Neuronal stem cell (in vitro differentiated cells): ENCODE results near the gene TUBGCP3. TPM values are rescaled to one million over a fixed set of nuclear protein-coding genes. Genes with fewer than 3 reads are reported as not detected.

Source experiments
- DNase-seq: peaks from one replicate; pipeline ENCODE4 v3.0.0-alpha.2; 2013; ENCODE audit warnings: low spot score
- H2AFZ ChIP-seq: one replicate; pipeline ENCODE4 v1.6.1; 2013; ENCODE audit warnings: mild to moderate bottlenecking, low read length, inconsistent platforms
- H2AK5ac ChIP-seq: 2 replicates; pipeline ENCODE4 v1.6.1; 2013; ENCODE audit warnings: low read depth, mild to moderate bottlenecking, inconsistent platforms, low read length, moderate library complexity, mixed read lengths
- H2BK120ac ChIP-seq: 2 replicates; pipeline ENCODE4 v1.6.1; 2013; ENCODE audit warnings: low read depth, mild to moderate bottlenecking, inconsistent platforms, low read length, moderate library complexity, mixed read lengths
- H2BK12ac ChIP-seq: one replicate; pipeline ENCODE4 v1.6.1; 2013; ENCODE audit warnings: low read length, inconsistent platforms
- H2BK15ac ChIP-seq: 2 replicates; pipeline ENCODE4 v1.6.1; 2013; ENCODE audit warnings: mild to moderate bottlenecking, low read length, inconsistent platforms, mixed read lengths
- H2BK5ac ChIP-seq: one replicate; pipeline ENCODE4 v1.6.1; 2013; ENCODE audit warnings: inconsistent platforms, mild to moderate bottlenecking, low read length, moderate library complexity
- H3K14ac ChIP-seq: one replicate; pipeline ENCODE4 v1.6.1; 2013; ENCODE audit warnings: low read length, inconsistent platforms
- H3K18ac ChIP-seq: 2 replicates; pipeline ENCODE4 v1.6.1; 2013; ENCODE audit warnings: low read length, inconsistent platforms
- H3K23ac ChIP-seq: 2 replicates; pipeline ENCODE4 v1.6.1; 2013; ENCODE audit warnings: low read depth, mild to moderate bottlenecking, mixed read lengths, low read length, inconsistent platforms; ENCODE audit not compliant: poor library complexity
- H3K27ac ChIP-seq: replicated peaks from 3 replicates; pipeline ENCODE4 v1.5.1; 2013; ENCODE audit warnings: low read length, inconsistent platforms
- H3K27me3 ChIP-seq, 3 experiments: 2 replicates each; pipeline ENCODE4 v1.6.1; 2013; ENCODE audit warnings: low read length in 3 of 3, mild to moderate bottlenecking in 2 of 3, inconsistent platforms in 1 of 3, low read depth in 1 of 3, mixed read lengths in 1 of 3, moderate library complexity in 1 of 3; ENCODE audit not compliant: control insufficient read depth in 3 of 3, insufficient read depth in 3 of 3
- H3K36me3 ChIP-seq, 2 donors: replicated peaks in 1 of 2; 2 replicates each; pipeline ENCODE4 v1.6.1; 2013; ENCODE audit warnings: low read length in 2 of 2; ENCODE audit not compliant: control insufficient read depth in 2 of 2, insufficient read depth in 2 of 2
- H3K4ac ChIP-seq: 2 replicates; pipeline ENCODE4 v1.6.1; 2013; ENCODE audit warnings: inconsistent platforms, mild to moderate bottlenecking, low read length, moderate library complexity
- H3K4me1 ChIP-seq, 2 donors: 1 replicate in 1 of 2; 2 replicates in 1 of 2; pipeline ENCODE4 v1.6.1; 2013; ENCODE audit warnings: low read length in 2 of 2, low read depth in 1 of 2; ENCODE audit not compliant: control insufficient read depth in 2 of 2, insufficient read depth in 1 of 2
- H3K4me2 ChIP-seq: one replicate; pipeline ENCODE4 v1.6.1; 2013; ENCODE audit warnings: mild to moderate bottlenecking, low read length, inconsistent platforms; ENCODE audit not compliant: insufficient read depth, poor library complexity, severe bottlenecking
- H3K4me3 ChIP-seq, 2 donors: 2 replicates each; pipeline ENCODE4 v1.5.1; 2013; ENCODE audit warnings: low read length in 2 of 2, mild to moderate bottlenecking in 2 of 2, inconsistent platforms in 1 of 2, moderate library complexity in 1 of 2
- H3K79me1 ChIP-seq: one replicate; pipeline ENCODE4 v1.6.1; 2013; ENCODE audit warnings: low read depth, mild to moderate bottlenecking, inconsistent platforms, low read length, moderate library complexity
- H3K9ac ChIP-seq: one replicate; pipeline ENCODE4 v1.6.1; 2013; ENCODE audit warnings: mild to moderate bottlenecking, low read depth, low read length, inconsistent platforms; ENCODE audit not compliant: poor library complexity
- H3K9me3 ChIP-seq, 2 donors: replicated peaks in 1 of 2; 2 replicates each; pipeline versions ENCODE3 to v1.6.1; 2013; ENCODE audit warnings: low read length in 2 of 2, mild to moderate bottlenecking in 2 of 2, inconsistent platforms in 1 of 2, low read depth in 1 of 2, mixed read lengths in 1 of 2, moderate library complexity in 1 of 2; ENCODE audit not compliant: control insufficient read depth in 2 of 2, insufficient read depth in 1 of 2
- H4K8ac ChIP-seq: one replicate; pipeline ENCODE4 v1.6.1; 2013; ENCODE audit warnings: low read depth, mild to moderate bottlenecking, inconsistent platforms, low read length, moderate library complexity
- H4K91ac ChIP-seq: one replicate; pipeline ENCODE4 v1.6.1; 2013; ENCODE audit warnings: low read length, low read depth, mild to moderate bottlenecking, inconsistent platforms; ENCODE audit not compliant: poor library complexity
- WGBS, 2 donors: extraction: QIAGEN DNeasy Blood & Tissue Kit; methylation state at CpG; one replicate each; pipeline ENCODE4 v1.1.7; 2013; ENCODE audit warnings: missing lambda C conversion rate in 2 of 2, mixed read lengths in 1 of 2; ENCODE audit not compliant: insufficient read length in 2 of 2, insufficient replicate concordance in 1 of 2; ENCODE audit errors: extremely low coverage in 2 of 2; 5-methylcytosine and 5-hydroxymethylcytosine counted together
- polyA plus RNA-seq, 2 experiments: library from polyadenylated mRNA; stranded (reverse); fragments of 200-250 nt; gene quantifications; one replicate each; pipeline ENCODE4 v1.2.3, GENCODE V29; 2013

TUBGCP3 gene, protein sequence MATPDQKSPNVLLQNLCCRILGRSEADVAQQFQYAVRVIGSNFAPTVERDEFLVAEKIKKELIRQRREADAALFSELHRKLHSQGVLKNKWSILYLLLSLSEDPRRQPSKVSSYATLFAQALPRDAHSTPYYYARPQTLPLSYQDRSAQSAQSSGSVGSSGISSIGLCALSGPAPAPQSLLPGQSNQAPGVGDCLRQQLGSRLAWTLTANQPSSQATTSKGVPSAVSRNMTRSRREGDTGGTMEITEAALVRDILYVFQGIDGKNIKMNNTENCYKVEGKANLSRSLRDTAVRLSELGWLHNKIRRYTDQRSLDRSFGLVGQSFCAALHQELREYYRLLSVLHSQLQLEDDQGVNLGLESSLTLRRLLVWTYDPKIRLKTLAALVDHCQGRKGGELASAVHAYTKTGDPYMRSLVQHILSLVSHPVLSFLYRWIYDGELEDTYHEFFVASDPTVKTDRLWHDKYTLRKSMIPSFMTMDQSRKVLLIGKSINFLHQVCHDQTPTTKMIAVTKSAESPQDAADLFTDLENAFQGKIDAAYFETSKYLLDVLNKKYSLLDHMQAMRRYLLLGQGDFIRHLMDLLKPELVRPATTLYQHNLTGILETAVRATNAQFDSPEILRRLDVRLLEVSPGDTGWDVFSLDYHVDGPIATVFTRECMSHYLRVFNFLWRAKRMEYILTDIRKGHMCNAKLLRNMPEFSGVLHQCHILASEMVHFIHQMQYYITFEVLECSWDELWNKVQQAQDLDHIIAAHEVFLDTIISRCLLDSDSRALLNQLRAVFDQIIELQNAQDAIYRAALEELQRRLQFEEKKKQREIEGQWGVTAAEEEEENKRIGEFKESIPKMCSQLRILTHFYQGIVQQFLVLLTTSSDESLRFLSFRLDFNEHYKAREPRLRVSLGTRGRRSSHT
- polyA plus RNA-seq (2013, experiment 1 of 2): 25.6 TPM
- polyA plus RNA-seq (2013, experiment 2 of 2): 26.2 TPM

DNA sequence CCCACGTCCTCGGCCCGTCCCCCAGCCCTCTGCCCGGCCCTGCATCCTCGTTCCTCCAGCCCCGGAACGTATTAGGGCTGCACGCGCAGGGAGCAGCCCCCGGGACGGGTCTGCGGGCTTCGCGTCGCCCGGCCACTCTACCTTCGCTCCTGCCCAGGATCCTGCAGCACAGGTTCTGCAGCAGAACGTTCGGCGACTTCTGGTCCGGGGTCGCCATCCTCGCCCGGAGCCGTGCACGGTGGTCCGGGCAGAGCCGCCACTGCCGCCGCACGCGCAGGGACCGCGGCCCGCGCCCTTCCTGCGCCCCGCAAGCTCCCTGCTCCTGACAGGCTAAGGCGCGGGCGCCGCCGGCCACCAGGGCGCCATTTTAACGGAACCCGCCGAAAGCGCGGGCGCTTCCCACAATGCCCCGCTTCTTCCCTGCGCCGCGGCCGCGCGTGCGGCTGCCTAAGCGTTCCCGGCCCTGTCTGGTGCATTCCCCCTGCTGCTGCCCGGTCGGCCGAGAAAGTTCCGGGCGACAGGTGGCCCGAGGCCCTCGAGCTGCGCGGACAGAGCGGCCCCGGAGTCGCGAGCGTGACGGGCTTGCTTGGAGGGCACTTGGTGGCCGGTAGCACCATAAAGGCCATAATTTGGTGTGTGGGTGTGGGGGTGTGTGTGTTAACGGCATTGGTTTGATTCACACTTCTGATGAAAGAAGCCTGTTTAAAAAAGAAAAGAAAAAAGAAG is at the start of gene TUBGCP3:
Gene TUBGCP3, minus strand, starts transcription at position 390 of the 726 bp plus-strand sequence. Its CDS starts 173 bp downstream, at position 217.
- Histone ChIP-seq H2BK12ac (peak within 1 kb of the TSS; percentile 68), H3K9me3 (peaks cover 0 to 16% of the 10 kb centered on the region in 2 donors), H3K4ac (peak within 1 kb of the TSS; percentile 95), H4K8ac (peak within 1 kb of the TSS; percentile 97), H3K27ac (peak within 1 kb of the TSS; percentile 95), H3K4me2 (peak within 1 kb of the TSS; percentile 90), H2AFZ (peak within 1 kb of the TSS; percentile 97), H3K4me1 (peaks cover 7% of the 10 kb centered on the region in 2 donors), H3K9ac (peak within 1 kb of the TSS; percentile 99), H4K91ac (peak within 1 kb of the TSS; percentile 75), H3K27me3 (no peaks in the 10 kb centered on the region), H2BK15ac (peak within 1 kb of the TSS; percentile 77), H3K4me3 (peak within 1 kb of the TSS; percentile 94 to 96), H3K79me1 (peaks cover 6% of the 10 kb centered on the region), H2BK5ac (peak within 1 kb of the TSS; percentile 95), H3K18ac (peak within 1 kb of the TSS; percentile 100), H3K36me3 (peaks cover 3 to 8% of the 10 kb centered on the region in 2 donors), H2BK120ac (peak within 1 kb of the TSS; percentile 90), H2AK5ac (peak within 1 kb of the TSS; percentile 91), H3K14ac (peak within 1 kb of the TSS; percentile 98), H3K23ac (peak within 1 kb of the TSS; percentile 97)
- peak; percentile 77 for DNase-seq
- WGBS, 2 donors: no CpG with 5 or more reads among the region's 77 CpGs

DNA sequence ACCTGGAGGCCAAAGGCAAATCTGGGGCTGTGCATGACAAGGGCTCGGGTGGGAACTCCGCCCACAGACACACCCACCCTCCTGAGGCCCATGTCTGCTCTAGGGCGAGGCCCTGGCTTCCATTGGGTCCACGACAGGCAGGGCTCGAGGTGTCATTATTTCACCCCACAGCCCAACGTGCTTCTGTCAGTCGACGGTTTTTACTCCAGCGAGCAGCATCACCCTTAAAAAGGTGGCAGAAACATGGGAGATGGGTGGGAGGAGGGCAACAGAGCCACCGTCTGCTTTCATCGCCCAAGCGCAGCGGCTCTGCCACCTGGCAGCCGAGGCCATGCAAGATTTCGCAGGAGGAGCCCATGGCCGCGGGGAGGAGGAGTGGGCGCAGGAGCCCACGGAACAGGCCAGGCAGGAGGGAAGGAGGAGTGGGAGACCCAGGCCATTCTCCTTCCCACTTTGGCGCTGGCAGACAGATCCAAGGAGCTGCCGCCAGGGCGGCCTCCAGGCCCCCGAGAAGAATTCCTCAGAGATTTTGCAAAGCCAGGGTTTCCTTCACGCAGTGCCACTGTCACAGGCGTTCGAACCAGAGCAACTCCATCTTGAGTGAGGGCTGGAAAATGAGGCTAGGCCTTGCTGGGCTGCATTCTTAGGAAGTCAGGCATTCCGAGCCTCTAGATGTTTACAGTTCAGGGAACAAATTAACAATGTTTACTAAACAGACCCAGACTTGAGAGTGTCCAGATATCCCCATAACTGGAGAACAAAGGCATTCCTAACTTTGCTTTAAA is 49.3 kb upstream of the TUBGCP3 start:
- H3K4me3 ChIP-seq: no peak overlapping the region
- peak overlapping the region; percentile 20 for H3K23ac ChIP-seq
- no peak overlapping the region for H2BK12ac ChIP-seq
- no peak overlapping the region for H2BK5ac ChIP-seq
- no CpG with 5 or more reads among the region's 27 CpGs for WGBS, 2 donors
- H3K9me3 ChIP-seq: no peaks in the 10 kb centered on the region
- no peak overlapping the region for H3K4ac ChIP-seq
- H3K27ac ChIP-seq: no peak overlapping the region
- H3K27me3 ChIP-seq: peaks cover 0 to 52% (median 0%) of the 10 kb centered on the region in 3 experiments
- no peak overlapping the region for H3K4me2 ChIP-seq
- peak overlapping the region; percentile 26 for H3K14ac ChIP-seq
- H2AFZ ChIP-seq: no peak overlapping the region
- H2BK120ac ChIP-seq: no peak overlapping the region
- H2AK5ac ChIP-seq: peak overlapping the region; percentile 56
- peaks cover 2% of the 10 kb centered on the region for H3K79me1 ChIP-seq
- no peak for DNase-seq
- no peak overlapping the region for H2BK15ac ChIP-seq
- H4K8ac ChIP-seq: no peak overlapping the region
- H3K36me3 ChIP-seq: no peaks in the 10 kb centered on the region
- H4K91ac ChIP-seq: peak overlapping the region; percentile 16
- peaks cover 0 to 2% of the 10 kb centered on the region in 2 donors for H3K4me1 ChIP-seq
- peak overlapping the region; percentile 79 for H3K18ac ChIP-seq
- H3K9ac ChIP-seq: peak overlapping the region; percentile 55

DNA sequence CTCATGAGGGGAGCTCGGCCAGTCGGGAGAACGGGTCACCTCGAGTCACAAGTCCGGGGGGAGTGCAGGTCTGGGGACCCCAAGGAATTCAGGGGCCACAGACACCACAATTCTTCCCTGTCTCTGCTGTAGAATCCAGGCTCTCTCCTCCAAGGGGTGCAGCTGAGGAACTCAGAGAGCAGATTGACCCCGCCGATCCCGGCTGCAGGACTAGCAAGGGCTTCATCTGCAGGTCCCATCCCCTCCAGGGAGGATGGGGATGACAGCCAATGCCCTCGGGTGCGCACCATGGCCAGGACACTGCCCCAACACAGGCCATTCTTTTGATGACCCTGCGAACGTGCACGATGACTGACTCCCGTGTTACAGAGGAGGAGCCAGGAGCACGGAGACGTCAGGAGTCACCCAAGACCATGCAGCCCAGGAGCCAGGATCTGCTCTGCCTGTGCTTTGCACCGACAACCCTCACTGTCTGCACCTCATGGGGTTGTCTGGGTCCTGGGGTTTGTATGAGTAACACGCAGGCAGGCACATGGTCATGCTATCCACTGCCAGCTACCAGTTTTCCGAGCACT is 48.5 kb upstream of the TUBGCP3 start:
- peaks cover 0 to 52% (median 0%) of the 10 kb centered on the region in 3 experiments for H3K27me3 ChIP-seq
- H3K79me1 ChIP-seq: peaks cover 2% of the 10 kb centered on the region
- no peak overlapping the region for H2BK5ac ChIP-seq
- no peak overlapping the region for H3K4me2 ChIP-seq
- no CpG with 5 or more reads among the region's 19 CpGs for WGBS, 2 donors
- H2AFZ ChIP-seq: no peak overlapping the region
- H4K91ac ChIP-seq: no peak overlapping the region
- no peak overlapping the region for H3K4ac ChIP-seq
- no peak overlapping the region for H3K14ac ChIP-seq
- no peak overlapping the region for H3K9ac ChIP-seq
- peak overlapping the region; percentile 36 for H3K18ac ChIP-seq
- H2BK15ac ChIP-seq: no peak overlapping the region
- no peak overlapping the region for H3K23ac ChIP-seq
- no peak for DNase-seq
- peak overlapping the region; percentile 56 for H2AK5ac ChIP-seq
- H3K36me3 ChIP-seq: no peaks in the 10 kb centered on the region
- no peaks in the 10 kb centered on the region for H3K9me3 ChIP-seq
- no peak overlapping the region for H2BK12ac ChIP-seq
- no peak overlapping the region for H4K8ac ChIP-seq
- peaks cover 0 to 2% of the 10 kb centered on the region in 2 donors for H3K4me1 ChIP-seq
- H2BK120ac ChIP-seq: no peak overlapping the region
- no peak overlapping the region for H3K27ac ChIP-seq
- H3K4me3 ChIP-seq: no peak overlapping the region
